ENCODE results near the gene FRMD4A.

DNA sequence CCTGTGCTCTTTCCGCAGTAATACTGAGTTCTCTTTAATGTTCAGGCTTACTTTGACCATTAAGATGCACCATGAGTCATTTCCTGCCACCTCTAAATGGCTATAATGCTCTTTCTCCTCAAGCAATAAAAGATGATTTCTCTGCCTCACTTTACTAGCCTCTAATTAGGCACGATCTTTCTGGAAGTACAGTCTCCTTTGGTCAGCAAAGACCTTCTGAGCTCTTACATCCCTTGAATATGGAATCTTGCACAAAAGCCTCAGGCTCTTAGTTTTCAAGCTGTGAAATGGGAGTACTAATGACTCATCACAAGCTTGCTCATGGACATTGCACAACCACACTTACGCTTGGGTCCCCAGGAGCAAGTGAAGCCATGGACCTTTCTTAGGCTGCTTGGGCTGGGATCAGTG, 85.9 kb downstream of the FRMD4A start:
- TF ChIP-seq, protein P1, sequence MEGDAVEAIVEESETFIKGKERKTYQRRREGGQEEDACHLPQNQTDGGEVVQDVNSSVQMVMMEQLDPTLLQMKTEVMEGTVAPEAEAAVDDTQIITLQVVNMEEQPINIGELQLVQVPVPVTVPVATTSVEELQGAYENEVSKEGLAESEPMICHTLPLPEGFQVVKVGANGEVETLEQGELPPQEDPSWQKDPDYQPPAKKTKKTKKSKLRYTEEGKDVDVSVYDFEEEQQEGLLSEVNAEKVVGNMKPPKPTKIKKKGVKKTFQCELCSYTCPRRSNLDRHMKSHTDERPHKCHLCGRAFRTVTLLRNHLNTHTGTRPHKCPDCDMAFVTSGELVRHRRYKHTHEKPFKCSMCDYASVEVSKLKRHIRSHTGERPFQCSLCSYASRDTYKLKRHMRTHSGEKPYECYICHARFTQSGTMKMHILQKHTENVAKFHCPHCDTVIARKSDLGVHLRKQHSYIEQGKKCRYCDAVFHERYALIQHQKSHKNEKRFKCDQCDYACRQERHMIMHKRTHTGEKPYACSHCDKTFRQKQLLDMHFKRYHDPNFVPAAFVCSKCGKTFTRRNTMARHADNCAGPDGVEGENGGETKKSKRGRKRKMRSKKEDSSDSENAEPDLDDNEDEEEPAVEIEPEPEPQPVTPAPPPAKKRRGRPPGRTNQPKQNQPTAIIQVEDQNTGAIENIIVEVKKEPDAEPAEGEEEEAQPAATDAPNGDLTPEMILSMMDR (IDR thresholded peaks at IDR 0.05; ENCODE audit: borderline replicate concordance, extremely low read depth, low read length, poor library complexity, severe bottlenecking), result no peak
- TF ChIP-seq EZH2 (IDR thresholded peaks at IDR 0.05; ENCODE audit: borderline replicate concordance, low read depth, low read length, severe bottlenecking), result no peak
